Ecto neural progenitor cell (in vitro differentiated cells): Measurements from ENCODE around the gene POLN.
A peak's percentile ranks its signal among the peaks of the same experiment; 100 is the strongest.

Experiments
- DNase-seq: peaks from one replicate; pipeline ENCODE4 v3.0.0-alpha.2; 2018; ENCODE audit warnings: low spot score

Gene POLN

GRCh38 chr4:2059046-2059725 lies 182.7 kb downstream of the POLN start, which contains the start of gene NAT8L:
Gene NAT8L, plus strand, starts transcription at chr4:2059327. Its CDS starts 185 bp downstream, at chr4:2059512.
- DNase-seq = peak; percentile 74

GRCh38 chr4:2058264-2059045 lies 183.5 kb downstream of the POLN start:
- DNase-seq = no peak

GRCh38 chr4:2057382-2058065 lies 184.4 kb downstream of the POLN start:
- DNase-seq = no peak

- DNase-seq = no peak
Measured at GRCh38 chr4:2054217-2054616, 187.7 kb downstream of the POLN start.

GRCh38 chr4:2051086-2051485 lies 190.8 kb downstream of the POLN start:
- peak; percentile 33 for DNase-seq

GRCh38 chr4:2049811-2050210 lies 192.1 kb downstream of the POLN start:
- DNase-seq = no peak

- no peak for DNase-seq
Measured at GRCh38 chr4:2049381-2049780, 192.5 kb downstream of the POLN start.

- no peak for DNase-seq
Measured at GRCh38 chr4:2048831-2049230, 193.1 kb downstream of the POLN start.

- DNase-seq = no peak
Measured at GRCh38 chr4:2047781-2048581, 193.9 kb downstream of the POLN start.

- DNase-seq = no peak
Measured at GRCh38 chr4:2047031-2047660, 194.8 kb downstream of the POLN start.

GRCh38 chr4:2046031-2046961 lies 195.6 kb downstream of the POLN start:
- no peak for DNase-seq

GRCh38 chr4:2045518-2045951 lies 196.4 kb downstream of the POLN start:
- no peak for DNase-seq

- DNase-seq = no peak
Measured at GRCh38 chr4:2044542-2045517, 197.1 kb downstream of the POLN start.

- DNase-seq = no peak
Measured at GRCh38 chr4:2044119-2044485, 197.8 kb downstream of the POLN start.

GRCh38 chr4:2043396-2044118 lies 198.4 kb downstream of the POLN start:
- no peak for DNase-seq

GRCh38 chr4:2042947-2043395 lies 198.9 kb downstream of the POLN start:
- no peak for DNase-seq

- peak; percentile 66 for DNase-seq
Measured at GRCh38 chr4:2042204-2042946, 199.5 kb downstream of the POLN start.
